Hypothalamus (tissue), 51 donors: ENCODE measurements around the gene MCUB.
"Not testable (repeated sequence)": the region's sequence is repeated elsewhere in the genome, so short reads cannot be mapped to it uniquely, and the experiment has no call there.

Experiments
- DNase-seq, 51 donors: peaks; one replicate each; lab custom pipeline; 2025; lab: John Stamatoyannopoulos, UW

Gene MCUB

DNA sequence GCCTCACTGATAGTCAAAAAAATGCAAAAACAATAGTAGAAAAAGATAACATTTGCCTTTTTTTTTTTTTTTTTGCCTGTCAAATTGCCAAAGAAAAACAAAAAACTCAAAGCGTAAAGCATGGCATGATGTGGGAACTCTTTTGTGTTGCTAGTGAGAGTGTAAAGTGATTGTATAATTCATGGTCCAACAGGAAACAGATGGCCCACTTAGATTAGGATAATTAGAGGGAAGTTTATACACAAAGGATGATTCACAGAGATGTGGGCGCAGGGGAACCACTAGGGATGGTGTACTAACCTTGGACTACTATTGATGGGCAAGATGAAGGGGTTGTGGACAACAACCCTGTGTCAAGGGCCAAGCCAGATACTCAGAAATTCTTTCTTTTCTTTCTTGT lies 16.4 kb downstream of the MCUB start:
- no peak for DNase-seq

DNA sequence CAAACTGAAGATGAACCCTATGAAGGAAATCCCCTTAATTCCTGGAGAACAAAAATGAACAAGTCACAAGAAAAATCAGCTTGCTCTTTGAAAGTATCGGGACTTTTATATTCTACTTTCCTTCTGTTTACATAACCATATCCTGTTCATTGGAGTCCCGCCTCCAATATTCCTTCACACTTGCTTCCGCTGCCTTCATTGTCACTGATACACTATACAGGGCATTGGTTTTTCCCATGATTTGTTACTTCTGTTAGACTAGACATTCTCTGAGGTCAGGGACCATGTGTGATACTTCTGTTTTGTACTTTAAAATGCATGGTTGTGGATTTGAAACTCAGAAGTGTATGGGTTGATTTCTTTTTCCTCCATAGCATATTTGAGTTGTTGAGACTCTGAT lies 18.8 kb downstream of the MCUB start:
- DNase-seq, result no peak

DNA sequence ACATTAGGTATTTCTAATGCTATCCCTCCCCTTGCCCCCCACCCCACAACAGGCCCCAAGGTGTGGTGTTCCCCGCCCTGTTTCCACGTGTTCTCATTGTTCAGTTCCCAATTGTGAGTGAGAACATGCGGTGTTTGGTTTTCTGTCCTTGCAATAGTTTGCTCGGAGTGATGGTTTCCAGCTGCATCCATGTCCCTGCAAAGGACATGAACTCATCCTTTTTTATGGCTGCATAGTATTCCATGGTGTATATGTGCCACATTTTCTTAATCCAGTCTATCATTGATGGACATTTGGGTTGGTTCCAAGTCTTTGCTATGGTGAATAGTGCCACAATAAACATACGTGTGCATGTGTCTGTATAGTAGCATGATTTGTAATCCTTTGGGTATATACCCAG lies 20.0 kb downstream of the MCUB start:
- DNase-seq, result not testable (repeated sequence)

DNA sequence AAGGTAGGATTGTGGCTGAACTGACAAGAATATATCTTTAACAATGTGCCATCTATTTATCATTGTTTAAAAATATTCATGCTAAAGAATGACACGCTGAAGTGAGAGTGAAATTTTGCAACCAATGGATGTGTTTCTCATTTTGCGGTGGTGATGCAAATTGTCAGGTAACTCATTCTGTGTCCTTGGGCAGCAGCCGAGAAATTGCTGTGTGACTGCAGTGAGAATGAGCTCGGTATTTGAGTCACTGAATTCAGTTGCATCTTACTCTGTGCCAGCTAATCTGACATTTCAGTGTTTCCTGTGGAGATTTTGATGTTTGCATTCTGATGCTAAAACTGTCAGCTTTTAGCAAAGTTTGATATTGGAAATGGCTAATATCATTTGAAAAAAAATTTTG lies 28.1 kb downstream of the MCUB start:
- peak in 1 of 51 donors; percentile 14 for DNase-seq

DNA sequence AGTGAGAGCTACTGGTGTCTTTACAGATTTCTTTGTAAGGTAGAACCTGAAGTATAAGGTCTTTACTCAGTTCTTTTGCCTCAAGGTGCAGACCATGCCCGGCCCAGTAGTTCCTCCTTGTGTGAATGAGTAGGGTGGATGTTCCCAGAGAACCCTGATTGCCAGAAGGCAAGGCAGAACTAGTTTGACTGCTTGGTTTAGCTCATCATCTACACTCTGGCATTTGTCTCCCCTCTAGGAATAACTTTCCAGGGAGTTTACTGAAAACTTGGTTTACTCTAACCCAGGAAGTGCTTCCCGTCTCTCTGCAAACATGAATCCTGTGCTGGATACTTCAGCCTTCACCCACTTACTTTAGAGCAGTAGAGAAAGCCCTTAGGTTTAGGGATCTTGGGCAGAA lies 29.1 kb downstream of the MCUB start:
- DNase-seq, result no peak

DNA sequence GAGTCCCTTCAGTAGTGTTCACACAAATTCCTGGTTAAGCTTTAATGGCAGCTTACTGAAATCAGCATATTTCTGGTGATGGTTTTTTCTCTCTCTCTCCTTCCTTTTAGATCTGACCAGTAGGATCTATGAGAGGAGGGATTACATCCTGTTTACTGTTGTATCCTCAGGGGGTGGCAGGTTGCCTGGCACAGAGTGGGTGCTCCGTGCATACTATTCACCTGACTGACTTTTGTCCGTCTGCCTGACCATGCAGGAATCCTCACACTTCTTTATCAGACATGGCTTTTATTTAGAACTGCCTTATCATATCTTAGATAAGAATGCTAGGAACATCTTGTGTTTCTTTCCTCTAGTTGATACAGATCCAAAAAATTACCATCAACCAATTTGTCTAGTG lies 29.6 kb downstream of the MCUB start:
- DNase-seq, result no peak

DNA sequence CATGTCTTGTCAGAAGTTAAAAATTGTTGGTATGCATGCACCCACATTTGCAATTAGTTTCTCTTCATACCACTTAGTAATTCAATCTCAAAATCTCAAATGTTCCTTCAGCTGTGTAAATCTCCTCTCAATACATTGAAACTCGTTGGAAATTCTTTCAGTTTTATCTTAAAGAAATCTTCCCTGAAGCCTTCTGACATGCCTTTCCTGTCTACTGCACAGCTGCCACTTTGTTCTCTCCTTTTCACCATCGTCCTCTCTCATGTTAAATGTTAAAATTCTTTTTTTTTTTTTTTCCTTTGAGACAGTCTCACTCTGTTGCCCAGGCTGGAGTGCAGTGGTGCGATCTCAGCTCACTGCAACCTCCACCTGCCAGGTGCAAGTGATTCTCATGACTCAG lies 30.9 kb downstream of the MCUB start:
- DNase-seq, result no peak

DNA sequence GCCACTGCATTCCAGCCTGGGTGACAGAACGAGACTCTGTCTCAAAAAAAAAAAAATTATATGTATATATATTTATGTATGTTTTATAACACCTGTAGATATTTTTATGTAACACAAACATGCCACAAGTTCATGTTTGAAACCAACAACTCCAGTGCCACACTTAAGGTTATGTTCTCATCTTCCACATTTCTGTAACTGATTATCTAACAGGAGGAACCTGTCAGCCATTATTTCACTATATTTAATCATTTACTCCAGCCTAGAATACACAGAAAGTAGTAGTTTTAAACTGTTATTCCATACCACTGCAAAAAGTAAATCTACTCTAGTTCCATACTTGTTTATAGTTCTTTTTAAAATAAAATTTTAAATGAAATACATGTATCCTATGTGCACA lies 32.3 kb downstream of the MCUB start:
- no peak for DNase-seq

DNA sequence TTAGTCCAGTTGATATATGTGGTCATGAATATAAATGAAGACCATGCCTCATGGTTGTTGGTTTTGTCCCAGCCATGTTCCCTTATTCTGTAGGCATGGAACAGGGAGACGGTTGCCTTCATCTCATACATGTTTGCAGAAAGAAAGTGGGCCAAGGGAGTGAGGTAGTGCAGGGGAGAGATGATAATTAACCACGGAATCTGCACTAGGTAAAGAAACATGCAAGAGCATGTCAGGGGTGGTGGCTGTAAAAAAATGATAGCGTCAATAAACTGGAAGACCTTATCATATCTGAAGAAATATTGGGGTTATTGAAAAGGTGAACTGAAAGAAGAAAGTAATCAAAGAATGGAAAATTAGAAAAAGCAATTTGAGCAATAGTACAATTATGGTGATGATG lies 35.1 kb downstream of the MCUB start:
- DNase-seq, result not testable (repeated sequence)

DNA sequence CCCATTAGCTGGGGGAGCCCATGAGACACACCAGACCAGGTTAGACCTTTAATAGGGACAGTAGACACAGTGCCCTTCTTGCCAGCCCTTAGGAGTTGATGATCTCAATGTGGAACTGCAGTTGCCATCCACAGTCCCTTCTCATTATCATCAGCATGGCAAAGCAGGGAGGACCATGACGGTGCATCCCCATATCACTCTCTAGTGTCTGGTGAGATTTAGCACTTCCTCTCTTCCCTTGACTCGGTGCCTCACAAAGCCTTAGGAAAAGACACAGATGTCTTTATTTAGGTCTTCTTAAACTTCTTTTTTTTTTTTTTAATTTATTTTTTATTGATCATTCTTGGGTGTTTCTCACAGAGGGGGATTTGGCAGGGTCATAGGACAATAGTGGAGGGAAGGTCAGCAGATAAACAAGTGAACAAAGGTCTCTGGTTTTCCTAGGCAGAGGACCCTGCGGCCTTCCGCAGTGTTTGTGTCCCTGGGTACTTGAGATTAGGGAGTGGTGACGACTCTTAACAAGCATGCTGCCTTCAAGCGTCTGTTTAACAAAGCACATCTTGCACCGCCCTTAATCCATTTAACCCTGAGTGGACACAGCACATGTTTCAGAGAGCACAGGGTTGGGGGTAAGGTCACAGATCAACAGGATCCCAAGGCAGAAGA lies 36.5 kb downstream of the MCUB start:
- not testable (repeated sequence) for DNase-seq

DNA sequence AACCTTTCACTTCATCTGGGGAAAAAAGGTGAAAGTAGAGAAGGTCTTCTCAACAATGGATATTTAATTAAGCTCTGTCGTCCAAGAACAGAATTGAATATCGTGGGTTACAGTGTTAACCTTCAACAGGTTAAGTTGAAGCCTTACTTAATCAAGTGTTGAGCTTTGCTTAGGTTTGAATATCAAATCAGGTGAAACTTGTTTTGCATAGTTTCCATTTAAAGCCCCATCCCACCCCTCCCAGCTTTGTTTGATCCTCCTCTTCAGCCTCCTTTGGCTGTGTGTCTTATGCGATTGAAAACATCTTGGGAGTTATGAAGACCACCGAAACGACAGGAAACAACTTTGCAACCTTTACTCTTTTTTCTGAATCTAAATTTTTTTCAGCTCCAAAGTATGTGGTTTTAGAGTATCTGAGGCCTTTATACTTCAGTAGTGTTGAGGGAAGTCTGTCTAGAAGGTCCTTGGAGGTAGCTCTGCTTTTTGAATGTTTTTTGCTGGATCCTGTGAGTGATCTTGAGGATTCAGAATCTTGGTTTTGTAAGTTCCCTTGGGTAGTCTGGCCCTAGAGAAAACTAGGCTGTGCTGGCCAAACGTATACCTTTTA lies 39.1 kb downstream of the MCUB start:
- no peak for DNase-seq

DNA sequence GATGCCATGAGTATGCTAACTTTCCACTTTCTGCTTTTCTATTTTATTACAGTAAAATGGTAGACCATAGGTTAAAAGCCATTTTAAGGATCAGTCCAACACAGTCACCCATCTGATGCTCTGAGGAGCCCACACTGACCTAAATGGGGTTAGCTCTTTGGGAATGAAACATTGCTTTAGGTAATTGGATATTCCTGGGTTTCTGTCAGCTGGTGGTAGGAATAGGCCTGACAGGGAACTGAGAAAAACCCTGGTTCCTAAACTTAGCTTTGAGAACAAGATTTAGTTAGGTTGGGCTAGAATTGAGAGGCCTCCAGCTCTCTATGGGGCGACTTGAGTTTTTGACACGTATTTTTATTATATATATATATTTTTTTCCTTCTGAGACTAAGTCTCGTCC lies 40.4 kb downstream of the MCUB start:
- DNase-seq, result no peak

DNA sequence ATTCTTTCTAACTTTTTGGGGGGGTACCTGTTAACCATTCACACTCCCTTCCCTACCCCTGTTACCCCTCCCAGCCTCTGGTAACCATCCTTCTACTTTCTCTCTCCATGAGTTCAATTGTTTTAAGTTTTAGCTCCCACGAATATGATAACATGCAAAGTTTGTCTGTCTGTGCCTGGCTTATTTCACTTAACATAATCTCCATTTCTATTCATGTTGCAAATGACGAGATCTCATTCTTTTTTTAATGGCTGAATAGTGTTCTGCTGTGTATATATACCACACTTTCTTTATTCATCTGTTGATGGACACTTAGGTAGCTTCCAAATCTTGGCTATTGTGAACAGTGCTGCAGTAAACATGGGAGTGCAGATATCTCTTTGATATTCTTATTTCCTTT lies 41.3 kb downstream of the MCUB start:
- DNase-seq, result no peak

DNA sequence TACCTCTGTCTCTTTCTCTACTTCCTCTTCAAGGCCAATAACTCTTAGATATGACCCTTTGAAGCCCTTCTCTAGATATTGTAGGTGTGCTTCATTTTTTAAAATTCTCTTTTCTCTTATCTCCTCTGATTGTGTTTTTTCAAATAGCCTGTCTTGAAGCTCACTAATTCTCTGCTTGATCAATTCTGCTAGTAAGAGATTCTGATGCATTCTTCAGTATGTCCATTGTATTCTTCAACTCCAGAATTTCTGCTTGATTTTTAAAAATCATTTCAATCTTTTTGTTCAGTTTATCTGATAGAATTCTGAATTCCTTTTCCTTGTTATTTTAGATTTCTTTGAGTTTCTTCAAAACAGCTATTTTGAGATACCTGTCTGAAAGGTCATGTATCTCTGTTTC lies 47.9 kb downstream of the MCUB start:
- no peak for DNase-seq

DNA sequence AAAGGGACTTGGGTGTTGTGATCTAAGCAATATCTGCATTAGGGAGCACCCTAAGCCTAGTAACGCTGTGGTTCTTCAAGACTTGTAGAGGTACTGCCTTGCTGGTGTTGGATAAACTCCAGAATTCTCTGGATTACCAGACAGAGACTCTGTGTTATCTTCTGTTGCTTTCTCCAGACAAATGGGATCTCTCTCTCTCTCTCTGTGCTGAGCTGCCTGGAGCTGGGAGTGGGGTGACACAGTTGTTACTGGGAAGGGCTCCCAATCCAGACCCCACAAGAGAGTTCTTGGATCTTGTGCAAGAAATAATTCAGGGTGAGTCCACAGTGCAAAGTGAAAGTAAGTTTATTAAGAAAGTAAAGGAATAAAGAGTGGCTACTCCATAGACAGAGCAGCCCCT lies 48.8 kb downstream of the MCUB start:
- DNase-seq, result no peak

DNA sequence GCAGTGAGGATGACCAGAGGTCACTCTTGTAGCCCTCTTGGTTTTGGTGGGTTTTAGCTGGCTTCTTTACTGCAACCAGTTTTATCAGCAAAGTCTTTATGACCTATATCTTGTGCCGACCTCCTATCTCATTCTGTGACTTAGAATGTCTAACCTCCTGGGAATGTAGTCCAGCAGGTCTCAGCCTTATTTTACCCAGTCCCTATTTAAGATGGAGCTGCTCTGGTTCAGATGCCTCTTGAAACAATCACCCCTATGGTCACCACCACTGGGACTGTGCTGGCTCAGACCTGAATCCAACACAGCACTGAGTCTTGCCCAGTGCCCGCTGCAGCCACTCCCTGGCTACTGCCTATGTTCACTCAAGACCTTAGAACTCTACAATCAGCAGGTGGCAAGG lies 49.4 kb downstream of the MCUB start:
- no peak for DNase-seq

DNA sequence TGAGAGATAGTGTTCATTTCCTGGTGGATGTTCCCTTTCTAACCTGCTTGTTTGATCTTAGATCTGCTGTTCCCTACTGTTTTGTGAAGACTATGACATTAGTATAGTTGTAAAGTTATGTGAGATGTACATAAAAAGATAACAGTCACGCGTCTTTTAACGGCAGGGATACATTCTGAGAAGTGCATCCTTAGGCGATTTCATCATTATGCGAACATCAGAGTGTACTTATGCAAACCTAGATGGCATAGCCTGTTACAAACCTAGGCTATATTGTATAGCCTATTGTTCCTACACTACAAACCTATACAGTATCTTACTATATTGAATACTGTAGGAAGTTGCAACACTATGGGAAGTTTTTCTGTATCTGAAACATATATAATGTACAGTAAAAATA lies 50.4 kb downstream of the MCUB start:
- no peak for DNase-seq

DNA sequence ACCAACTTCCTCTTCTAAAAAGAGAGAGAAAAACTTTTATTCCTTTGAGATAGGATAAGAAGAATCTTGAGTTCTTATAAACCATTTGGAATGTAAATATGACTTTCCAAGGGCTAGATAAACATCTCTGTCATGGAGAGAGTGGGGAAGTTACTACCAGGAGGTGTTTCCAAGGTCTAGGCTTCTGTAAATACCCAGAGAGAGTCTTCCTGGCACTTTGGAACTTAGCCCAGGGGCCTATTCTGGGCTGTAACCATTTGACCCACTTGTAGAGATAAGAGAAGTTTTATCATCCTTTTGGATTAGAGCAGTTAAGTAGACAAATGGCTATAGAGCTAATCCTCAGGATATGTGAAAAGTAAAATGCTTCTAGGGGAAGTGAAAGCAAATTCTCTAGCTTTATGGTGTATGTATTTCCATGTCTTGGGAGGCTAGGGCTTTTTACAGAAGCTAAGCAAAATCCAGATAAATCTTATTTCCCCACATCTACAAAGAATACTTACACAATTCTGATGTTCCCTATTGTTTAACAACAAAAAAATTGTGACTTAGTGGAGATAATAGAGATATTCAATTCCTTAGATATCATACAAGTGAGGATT lies 51.1 kb downstream of the MCUB start:
- no peak for DNase-seq

DNA sequence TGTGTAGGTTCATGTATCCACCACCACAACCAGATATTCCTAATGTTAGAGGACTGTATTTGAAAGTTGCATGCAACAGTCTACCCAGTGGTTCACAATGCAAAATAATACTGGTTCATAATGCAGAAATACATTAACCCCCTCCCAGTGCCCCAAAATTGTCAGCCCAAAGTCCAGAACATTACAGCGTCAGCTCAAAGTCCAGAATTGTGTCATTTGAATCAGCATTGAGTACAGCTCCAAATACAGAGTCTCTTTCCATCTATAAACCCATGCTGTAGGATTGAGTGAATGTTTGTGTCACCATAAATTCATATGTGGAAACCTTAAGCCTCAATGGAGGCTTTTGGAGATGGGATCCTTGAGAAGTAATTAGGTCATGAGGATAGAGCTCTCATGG lies 54.0 kb downstream of the MCUB start:
- no peak for DNase-seq

DNA sequence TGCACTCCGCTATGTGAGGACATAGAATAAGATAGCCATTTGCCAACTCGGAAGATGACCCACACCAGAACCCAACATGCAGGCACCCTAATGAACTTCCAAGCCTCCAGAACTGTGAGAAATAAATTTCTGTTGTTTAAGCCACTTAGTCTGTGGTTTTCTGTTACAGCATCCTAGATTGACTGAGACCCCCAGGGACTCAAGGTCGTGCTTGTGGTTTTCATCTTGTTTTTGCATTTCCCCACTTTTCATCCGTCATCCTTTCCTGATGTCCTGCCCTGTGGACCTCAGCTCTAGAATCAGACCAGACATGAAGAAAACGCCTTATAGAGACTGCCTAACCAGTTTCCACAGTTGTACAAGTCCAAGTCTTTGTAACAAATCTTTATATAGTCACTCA lies 54.4 kb downstream of the MCUB start:
- no peak for DNase-seq

DNA sequence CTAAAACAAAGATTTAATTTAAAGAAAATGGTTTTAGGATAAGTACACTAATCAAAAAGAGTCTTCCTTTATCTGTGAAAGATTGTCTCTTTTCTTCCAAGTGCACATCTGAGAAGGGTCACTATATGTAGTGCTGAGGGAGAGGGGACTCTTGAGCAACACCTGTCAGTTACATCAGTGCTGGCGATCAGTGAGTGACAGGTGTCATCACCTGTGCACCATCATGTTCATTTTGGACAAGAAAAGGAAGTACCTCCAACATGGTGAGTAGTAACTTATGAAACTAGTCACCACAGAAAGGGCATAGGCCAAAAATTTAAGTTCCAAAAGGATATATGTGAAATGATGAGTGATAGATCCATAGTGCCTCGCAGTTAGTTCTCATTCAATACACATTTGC lies 55.7 kb downstream of the MCUB start:
- no peak for DNase-seq

DNA sequence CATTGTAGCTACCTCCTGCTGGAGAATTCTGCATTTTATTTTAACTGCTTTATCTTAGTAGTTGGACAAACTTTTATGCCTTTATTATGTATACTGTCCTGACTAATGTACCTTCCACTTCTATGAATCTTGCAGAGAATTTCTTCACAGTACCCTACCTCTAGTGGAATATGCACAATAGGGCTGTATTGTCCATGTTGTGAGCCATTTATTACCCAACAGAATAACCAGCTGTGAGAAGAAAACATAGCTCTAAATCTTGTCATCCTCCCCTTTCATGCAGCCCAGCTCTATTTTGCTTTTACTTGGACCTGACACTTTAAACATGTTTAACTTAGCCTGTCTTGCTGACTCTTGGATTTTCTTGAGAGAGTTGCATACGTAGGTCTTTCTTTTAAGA lies 56.2 kb downstream of the MCUB start:
- DNase-seq, result no peak

DNA sequence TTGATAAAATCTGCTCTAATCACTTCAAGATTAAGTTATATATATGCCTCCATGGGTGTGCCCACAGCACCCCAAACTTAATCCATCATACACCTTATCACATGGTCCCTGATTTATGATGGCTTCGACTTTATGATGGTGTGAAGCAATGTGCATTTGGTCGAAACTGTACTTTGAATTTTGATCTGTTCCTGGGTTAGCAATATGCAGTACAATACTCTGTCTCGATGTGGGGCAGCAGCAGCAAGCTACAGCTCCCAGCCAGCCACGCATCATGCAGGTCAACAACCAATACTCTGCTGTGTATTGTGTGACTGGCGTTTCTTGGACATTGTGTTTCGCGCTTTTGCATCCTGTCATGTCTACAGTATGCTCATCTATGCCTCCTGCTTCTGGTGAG lies 62.6 kb downstream of the MCUB start:
- DNase-seq, result no peak
